Sciatic nerve (tissue), 2 donors: ENCODE data around the gene PRDM16. TPM values are rescaled to one million over a fixed set of nuclear protein-coding genes. Genes with fewer than 3 reads are reported as not detected.

Experiments used
- ATAC-seq: fragments of 200-7000 bp; cut with Tn5 transposase; one replicate; pipeline ENCODE4 v1.9.1; 2020; ENCODE audit warnings: mild to moderate bottlenecking, moderate library complexity
- DNase-seq: peaks from one replicate; pipeline ENCODE4 v3.0.0-alpha.2; 2020; ENCODE audit warnings: low spot score
- intact Hi-C: fragments of 100-400 bp; cut with DNase I; formaldehyde crosslinking; loops from one replicate; pipeline ENCODE4 v1.14.2; 2022
- total RNA-seq: library from RNA; stranded (reverse); fragmentation: NEBNext Ultra II Directional; extraction: Animal tissue kit (Norgen Biotek cat#: 25700); gene quantifications from one replicate; pipeline ENCODE4 v1.2.1, GENCODE V29; 2021
- donor health status: DM: no; HTN: no; CAD: no.
- donor health status: DM: no; HTN: no; CAD: no.

PRDM16 gene
- total RNA-seq, 1 donor from 2014 or later, result 31.3 TPM

- intact Hi-C loops, result loop anchor here (10.0 kb wide), 2 partner anchors 134 to 594 kb away; no protein-coding TSS in a partner anchor
- DNase-seq (no peak), ATAC-seq (no peak)
Observed at GRCh38 chr1:3418600-3418999, 349.6 kb downstream of the PRDM16 start.

- DNase-seq, result no peak
- no peak for ATAC-seq
- intact Hi-C loops, result loop anchor here (10.0 kb wide), 2 partner anchors 135 to 595 kb away; no protein-coding TSS in a partner anchor
Observed at GRCh38 chr1:3419415-3420204, 350.6 kb downstream of the PRDM16 start.

- ATAC-seq, result no peak
- intact Hi-C loops, result no loop called here
- DNase-seq, result no peak
Observed at GRCh38 chr1:3420218-3420951, 351.4 kb downstream of the PRDM16 start.

GRCh38 chr1:3422638-3423037 is 353.6 kb downstream of the PRDM16 start:
- DNase-seq (no peak), ATAC-seq (no peak)
- intact Hi-C loops, result no loop called here

- intact Hi-C loops, result no loop called here
- DNase-seq (peak; percentile 76), ATAC-seq (peak; percentile 79)
Observed at GRCh38 chr1:3423245-3423829, 354.3 kb downstream of the PRDM16 start.

DNA sequence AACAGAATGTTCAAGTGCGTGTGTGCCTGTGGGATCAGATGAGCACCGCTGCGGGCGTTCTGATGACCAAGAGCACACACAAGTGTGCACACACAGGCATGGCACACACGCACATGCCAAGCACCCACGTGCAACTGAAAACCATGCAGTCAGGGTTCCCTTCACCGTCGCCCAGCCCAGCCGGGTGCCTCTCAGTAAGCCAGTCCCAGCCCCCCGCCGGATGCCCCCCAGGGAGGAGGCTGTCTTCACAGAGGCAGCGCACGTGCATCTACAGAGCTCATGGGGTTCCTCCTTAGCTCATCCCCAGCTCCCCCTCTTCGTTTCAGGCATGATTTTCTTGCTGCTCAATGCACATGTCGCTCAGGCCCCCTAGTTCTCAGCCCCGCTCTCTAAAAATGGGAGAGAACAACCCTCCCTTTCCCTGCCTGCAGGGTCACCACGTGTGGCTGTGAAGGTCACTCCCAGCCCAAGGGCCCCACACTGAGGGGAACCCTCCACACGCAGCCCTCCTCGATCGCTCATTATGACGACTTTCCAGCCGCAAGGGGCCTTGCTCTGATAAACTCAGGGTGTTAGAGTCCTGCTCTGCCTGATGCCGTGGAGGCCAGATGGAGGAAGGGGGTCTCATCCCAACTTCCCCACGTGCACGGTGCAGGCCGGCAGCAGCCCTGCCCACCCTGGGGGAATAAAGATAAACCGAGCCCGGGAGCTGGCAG is 355.1 kb downstream of the PRDM16 start:
- intact Hi-C loops, result no loop called here
- no peak for DNase-seq
- peak; percentile 5 for ATAC-seq

- DNase-seq (no peak), ATAC-seq (no peak)
- intact Hi-C loops, result no loop called here
Observed at GRCh38 chr1:3425486-3426215, 356.6 kb downstream of the PRDM16 start.

- intact Hi-C loops, result no loop called here
- ATAC-seq (no peak), DNase-seq (no peak)
Observed at GRCh38 chr1:3426956-3427535, 358.0 kb downstream of the PRDM16 start.

DNA sequence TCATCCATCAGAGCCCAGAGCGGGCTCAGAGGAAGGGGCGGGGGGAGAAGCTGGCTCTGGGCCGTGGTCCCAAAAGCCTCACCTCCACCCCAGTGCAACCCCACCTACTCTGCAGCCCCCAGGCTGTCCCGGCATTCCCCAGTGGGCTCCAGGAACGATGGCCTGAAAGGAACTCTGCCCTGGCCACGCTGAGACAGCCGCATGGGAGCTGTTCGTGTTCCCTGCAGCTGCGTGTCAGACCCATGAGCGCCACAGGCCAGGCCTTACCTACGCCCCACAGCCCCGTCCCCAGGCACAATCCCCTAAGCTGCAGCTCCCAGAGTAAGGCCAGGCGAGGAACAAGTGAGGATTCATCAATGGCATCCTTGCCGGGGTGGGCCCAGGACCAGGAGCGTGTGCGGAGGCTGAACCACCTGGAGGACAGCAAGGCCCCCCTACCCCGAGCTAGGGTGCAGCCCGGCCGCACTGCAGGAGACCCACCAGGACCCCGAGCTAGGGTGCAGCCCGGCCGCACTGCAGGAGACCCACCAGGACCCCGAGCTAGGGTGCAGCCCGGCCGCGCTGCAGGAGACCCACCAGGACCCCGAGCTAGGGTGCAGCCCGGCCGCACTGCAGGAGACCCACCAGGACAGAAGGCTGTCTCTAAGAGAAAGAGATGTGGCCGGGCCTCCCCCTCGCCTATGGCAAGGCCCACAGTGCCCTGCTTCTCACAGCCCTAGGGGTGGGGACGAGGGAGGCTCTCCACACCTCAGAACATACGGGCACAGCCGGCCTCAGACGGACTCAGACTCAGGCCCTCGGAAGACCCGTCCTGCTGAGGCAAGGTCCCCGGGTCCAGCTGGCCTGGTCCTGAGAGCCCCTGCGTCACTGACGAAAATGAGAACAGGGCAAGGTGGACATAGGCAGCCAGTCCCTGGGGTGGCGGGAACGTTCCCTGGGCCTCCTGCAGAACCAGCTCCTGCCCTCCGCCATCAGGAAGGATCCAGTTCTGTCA is 359.0 kb downstream of the PRDM16 start:
- intact Hi-C loops, result no loop called here
- no peak for DNase-seq
- ATAC-seq, result no peak

DNA sequence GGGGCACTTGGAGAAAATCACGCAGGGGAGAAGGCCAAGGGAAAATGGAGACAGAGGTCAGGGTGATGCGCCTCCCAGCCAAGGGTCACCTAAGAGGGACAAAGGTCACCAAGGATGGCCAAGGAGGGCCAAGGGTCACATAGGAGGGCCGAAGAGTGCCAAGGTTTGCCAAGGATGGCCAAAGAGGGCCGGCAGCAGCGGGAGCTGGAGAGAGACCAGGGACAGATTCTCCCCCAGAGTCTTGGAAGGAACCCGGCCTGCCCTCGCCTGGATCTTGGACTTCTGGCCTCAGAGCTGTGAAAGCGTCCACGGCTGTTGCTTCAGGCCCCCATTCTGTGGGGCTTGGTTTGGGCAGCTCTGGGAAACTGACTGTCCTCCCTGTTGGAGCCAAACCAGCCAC is 359.9 kb downstream of the PRDM16 start:
- no peak for DNase-seq

GRCh38 chr1:3429320-3429719 is 360.3 kb downstream of the PRDM16 start:
- ATAC-seq, result no peak
- intact Hi-C loops, result no loop called here
- DNase-seq, result no peak

More for the DNA sequence above, 359.9 kb downstream of the PRDM16 start:
- intact Hi-C loops, result no loop called here
- no peak for ATAC-seq

DNA sequence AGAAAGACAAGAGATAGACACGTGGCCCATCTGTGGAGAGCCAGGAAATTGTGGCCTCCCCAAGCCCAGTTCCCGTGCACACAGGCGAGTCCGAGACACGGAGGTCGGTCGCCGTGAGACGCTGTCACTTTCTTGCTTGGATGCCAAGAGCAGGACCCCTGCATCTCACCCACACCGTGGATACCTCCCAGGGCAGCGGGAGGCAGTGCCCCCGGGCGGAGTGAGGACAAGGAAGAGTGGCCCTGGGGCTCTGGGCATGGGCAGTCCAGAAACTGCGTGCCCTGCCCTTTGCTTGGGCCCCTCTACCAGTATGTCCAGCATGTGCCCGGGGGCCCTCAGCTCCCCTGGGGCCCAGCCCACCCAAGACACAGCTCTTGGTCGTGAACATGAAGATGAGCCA is 360.8 kb downstream of the PRDM16 start:
- no peak for ATAC-seq
- intact Hi-C loops, result no loop called here
- no peak for DNase-seq

DNA sequence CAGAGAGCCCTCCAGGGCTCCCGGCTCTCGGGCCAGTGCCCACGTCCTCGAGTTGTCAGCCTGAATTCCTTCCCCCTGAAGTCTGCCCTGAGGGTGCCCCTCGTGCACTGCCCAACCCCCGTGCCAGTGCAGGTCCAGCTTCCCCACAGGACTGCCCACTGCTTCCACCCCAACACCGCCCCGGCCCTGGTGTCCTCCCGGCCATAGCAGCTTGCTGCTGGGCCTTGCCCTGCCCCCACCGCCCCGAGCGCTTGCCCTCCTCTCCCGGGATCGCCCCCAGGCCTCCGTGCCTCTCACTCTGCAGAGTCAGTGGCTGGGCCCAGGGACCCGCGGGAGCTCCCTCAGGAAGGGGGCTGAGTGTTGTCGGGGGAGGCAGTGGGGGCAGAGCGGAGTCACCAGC is 361.4 kb downstream of the PRDM16 start:
- ATAC-seq (no peak), DNase-seq (no peak)
- intact Hi-C loops, result no loop called here

GRCh38 chr1:3430820-3431219 is 361.8 kb downstream of the PRDM16 start:
- DNase-seq (no peak), ATAC-seq (no peak)
- intact Hi-C loops, result no loop called here

GRCh38 chr1:3431266-3431665 is 362.3 kb downstream of the PRDM16 start:
- intact Hi-C loops, result no loop called here

GRCh38 chr1:3431686-3432085 is 362.7 kb downstream of the PRDM16 start:
- DNase-seq, result no peak
- ATAC-seq, result no peak
- intact Hi-C loops, result loop anchor here (1.0 kb wide), 1 partner anchor 550 kb away; no protein-coding TSS in a partner anchor

More at GRCh38 chr1:3431266-3431665, 362.3 kb downstream of the PRDM16 start:
- ATAC-seq (peak; percentile 33), DNase-seq (no peak)

- ATAC-seq, result no peak
- DNase-seq, result no peak
- intact Hi-C loops, result loop anchor here (1.0 kb wide), 1 partner anchor 551 kb away; no protein-coding TSS in a partner anchor
Observed at GRCh38 chr1:3432306-3432705, 363.3 kb downstream of the PRDM16 start.
